Heart left ventricle (tissue), 13 donors: Measurements from ENCODE around the gene MC1R.

ENCODE experiments used
- CTCF ChIP-seq, 12 donors: fragments of 200-600 bp; sonication (generic) in 4 of 12; IDR thresholded peaks; one replicate each; pipeline versions ENCODE4 v1.5.0 to v1.8.0; 2018 to 2022; ENCODE audit warnings: antibody characterized with exemption in 12 of 12, mild to moderate bottlenecking in 5 of 12
- POLR2A ChIP-seq, 2 donors: fragments of 450-650 bp; IDR thresholded peaks; one replicate each; pipeline ENCODE4 v1.6.1; 2017; ENCODE audit warnings: antibody characterized with exemption in 2 of 2, mild to moderate bottlenecking in 2 of 2, moderate library complexity in 2 of 2
- donor health status: ischemic (EF 13 %, LVEDD 7.1; RV severe dilation, severe dysfunction).
- donor health status: DM: no; HTN: yes; CAD: no.
- donor health status: DM: no; HTN: no; CAD: no.
- donor health status: ischemic (EF 25% LVEDD 6.9; RV normal size, moderate dysfunction).
- donor health status: ischemic (EF 25% LVEDD 5.7; RV mildly dilated, moderate dysfunction).
- donor health status: ischemic (EF 35%, LVEDD 5.7; RV mildly dilated, moderate dysfunction).
- donor health status: nonischemic (EF 11% LVEDD 7.7; RV severe dilation, severe dysfunction).
- donor health status: DM: yes; HTN: yes; CAD: no.
- donor health status: PGD.
- donor health status: ischemic (EF 29% LVEDD 5.4; RV normal size, mild dysfunction).
- donor health status: nonischemic (EF 23%, LVEDD 6.1; RV moderate dilation, normal function).

GRCh38 chr16:89945654-89946053 lies 27.0 kb downstream of the MC1R start:
- TF ChIP-seq CTCF (IDR thresholded peaks at IDR 0.05) (no peak), POLR2A (IDR thresholded peaks at IDR 0.05) (no peak)
